GM20000 (cell line): Measurements from ENCODE around the gene LYPD6B.

ENCODE experiments used
- DNase-seq: peaks from one replicate; pipeline ENCODE4 v3.0.0; 2012; ENCODE audit warnings: low spot score
- CTCF ChIP-seq: IDR thresholded peaks from 2 replicates; pipeline ENCODE4 v1.5.1; 2012; ENCODE audit warnings: mild to moderate bottlenecking, control low read depth; ENCODE audit errors: extremely low read depth, missing control alignments

LYPD6B gene

GRCh38 chr2:149192427-149192826, 153.9 kb downstream of the LYPD6B start:
- no peak for TF ChIP-seq CTCF
- no peak for DNase-seq

GRCh38 chr2:149200109-149200520, 161.6 kb downstream of the LYPD6B start:
- TF ChIP-seq CTCF, result no peak
- no peak for DNase-seq

GRCh38 chr2:149204686-149205085, 166.2 kb downstream of the LYPD6B start:
- DNase-seq, result no peak
- TF ChIP-seq CTCF, result no peak

- TF ChIP-seq CTCF, result no peak
- DNase-seq, result no peak
Measured at GRCh38 chr2:149205143-149205542, 166.6 kb downstream of the LYPD6B start.

GRCh38 chr2:149213764-149214493, 175.4 kb downstream of the LYPD6B start:
- DNase-seq, result no peak
- no peak for TF ChIP-seq CTCF

GRCh38 chr2:149218497-149218896, 180.0 kb downstream of the LYPD6B start:
- TF ChIP-seq CTCF, result no peak
- DNase-seq, result no peak

- TF ChIP-seq CTCF, result no peak
- no peak for DNase-seq
Measured at GRCh38 chr2:149219856-149220255, 181.4 kb downstream of the LYPD6B start.
